Body of pancreas (tissue), 4 donors: ENCODE data around the gene KCNMB4. TPM values are rescaled to one million over a fixed set of nuclear protein-coding genes. Genes with fewer than 3 reads are reported as not detected.

Source experiments
- ATAC-seq: fragments of 150-250 bp; one replicate; pipeline ENCODE4 v1.9.1; 2016
- DNase-seq, 4 donors: peaks; one replicate each; pipeline ENCODE4 v3.0.0-alpha.2; 2019
- H3K27ac ChIP-seq, 4 donors: fragments of 200-600 bp; sonication (generic); 1 replicate in 3 of 4; 2 replicates in 1 of 4; pipeline versions ENCODE4 v1.5.1 to v1.6.1; 2016 to 2019; ENCODE audit warnings: mild to moderate bottlenecking in 1 of 4, mixed read lengths in 1 of 4, moderate library complexity in 1 of 4
- H3K27me3 ChIP-seq, 2 donors: fragments of 200-600 bp; sonication (generic); one replicate each; pipeline ENCODE4 v1.6.0; 2016; ENCODE audit warnings: mild to moderate bottlenecking in 1 of 2
- H3K36me3 ChIP-seq, 2 donors: fragments of 200-600 bp; sonication (generic); replicated peaks in 1 of 2; 2 replicates each; pipeline ENCODE4 v1.5.1; 2016; ENCODE audit warnings: low read depth in 2 of 2; ENCODE audit not compliant: insufficient read depth in 1 of 2
- H3K4me1 ChIP-seq: fragments of 200-600 bp; sonication (generic); one replicate; pipeline ENCODE4 v1.6.0; 2016
- H3K4me3 ChIP-seq, 2 donors: fragments of 200-600 bp; sonication (generic); 1 replicate in 1 of 2; 2 replicates in 1 of 2; pipeline ENCODE4 v1.5.1; 2016 to 2019
- H3K9me3 ChIP-seq, 3 donors: fragments of 200-600 bp; sonication (generic); 1 replicate in 2 of 3; 2 replicates in 1 of 3; pipeline ENCODE4 v1.5.1; 2016
- POLR2A ChIP-seq, 3 donors: fragments of 450-650 bp; IDR thresholded peaks; one replicate each; pipeline ENCODE4 v1.6.1; 2016; ENCODE audit warnings: antibody characterized with exemption in 3 of 3, mild to moderate bottlenecking in 2 of 3
- WGBS, 2 donors: methylation state at CpG; one replicate each; pipeline ENCODE4 v1.1.5; 2017; 5-methylcytosine and 5-hydroxymethylcytosine counted together
- intact Hi-C: fragments of 100-400 bp; cut with DNase I; formaldehyde crosslinking; loops from one replicate; pipeline ENCODE4 v1.15.1; 2023
- total RNA-seq, 2 donors: library from RNA; depleted of rRNA; stranded (reverse); fragments of >200 nt; gene quantifications; one replicate each; pipeline ENCODE4 v1.1.0, GENCODE V29; 2016
- TF ChIP-seq, protein P1 (sequence below), 7 experiments: fragments of 450-650 bp in 4 of 7; fragments of 200-600 bp in 3 of 7; sonication (generic) in 3 of 7; IDR thresholded peaks; one replicate each; pipeline ENCODE4 v1.5.1; 2016 to 2019; ENCODE audit warnings: antibody characterized with exemption in 7 of 7

The KCNMB4 gene
- total RNA-seq, 2 donors from 2014 or later: 0.33 to 1.6 TPM

GRCh38 chr12:70393787-70394499 lies 27.9 kb downstream of the KCNMB4 start:
- intact Hi-C loops: no loop called here
- TF ChIP-seq, protein P1, sequence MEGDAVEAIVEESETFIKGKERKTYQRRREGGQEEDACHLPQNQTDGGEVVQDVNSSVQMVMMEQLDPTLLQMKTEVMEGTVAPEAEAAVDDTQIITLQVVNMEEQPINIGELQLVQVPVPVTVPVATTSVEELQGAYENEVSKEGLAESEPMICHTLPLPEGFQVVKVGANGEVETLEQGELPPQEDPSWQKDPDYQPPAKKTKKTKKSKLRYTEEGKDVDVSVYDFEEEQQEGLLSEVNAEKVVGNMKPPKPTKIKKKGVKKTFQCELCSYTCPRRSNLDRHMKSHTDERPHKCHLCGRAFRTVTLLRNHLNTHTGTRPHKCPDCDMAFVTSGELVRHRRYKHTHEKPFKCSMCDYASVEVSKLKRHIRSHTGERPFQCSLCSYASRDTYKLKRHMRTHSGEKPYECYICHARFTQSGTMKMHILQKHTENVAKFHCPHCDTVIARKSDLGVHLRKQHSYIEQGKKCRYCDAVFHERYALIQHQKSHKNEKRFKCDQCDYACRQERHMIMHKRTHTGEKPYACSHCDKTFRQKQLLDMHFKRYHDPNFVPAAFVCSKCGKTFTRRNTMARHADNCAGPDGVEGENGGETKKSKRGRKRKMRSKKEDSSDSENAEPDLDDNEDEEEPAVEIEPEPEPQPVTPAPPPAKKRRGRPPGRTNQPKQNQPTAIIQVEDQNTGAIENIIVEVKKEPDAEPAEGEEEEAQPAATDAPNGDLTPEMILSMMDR (IDR thresholded peaks at IDR 0.05): no peak
- no peak for TF ChIP-seq POLR2A (IDR thresholded peaks at IDR 0.05)
- ATAC-seq (no peak), DNase-seq (no peak)
- Histone ChIP-seq H3K36me3 (no peaks in the 10 kb centered on the region), H3K27ac (no peak overlapping the region), H3K4me1 (no peaks in the 10 kb centered on the region), H3K4me3 (no peak overlapping the region), H3K27me3 (no peaks in the 10 kb centered on the region), H3K9me3 (no peaks in the 10 kb centered on the region)
- 47 to 51% methylated on average over 2 of the region's 2 CpGs for WGBS, 2 donors

DNA sequence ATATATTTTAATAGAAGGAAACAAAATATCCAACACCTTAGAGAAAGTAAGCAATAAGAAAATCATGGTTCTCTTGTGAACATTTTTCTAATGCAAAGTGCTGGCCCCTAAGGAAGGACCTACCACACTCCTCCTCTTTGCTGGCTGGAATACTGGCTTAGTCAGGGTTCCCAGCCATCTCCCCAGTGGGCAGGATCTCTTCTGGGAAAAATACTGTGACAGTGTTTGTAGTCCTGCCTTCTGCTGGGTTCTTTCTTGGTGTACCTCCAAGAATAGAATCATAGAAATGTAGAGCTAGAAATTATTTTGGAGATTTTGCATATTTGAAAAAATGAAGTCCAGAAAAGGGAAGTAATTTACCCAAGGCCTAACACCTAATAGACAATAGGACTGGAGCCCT lies 31.9 kb downstream of the KCNMB4 start:
- Histone ChIP-seq H3K9me3 (no peaks in the 10 kb centered on the region), H3K27ac (no peak overlapping the region), H3K4me1 (no peaks in the 10 kb centered on the region), H3K36me3 (no peaks in the 10 kb centered on the region), H3K4me3 (no peak overlapping the region), H3K27me3 (no peaks in the 10 kb centered on the region)
- intact Hi-C loops: no loop called here
- ATAC-seq (no peak), DNase-seq (no peak)
- no peak for TF ChIP-seq POLR2A (IDR thresholded peaks at IDR 0.05)
- TF ChIP-seq, protein P1 (IDR thresholded peaks at IDR 0.05): no peak

DNA sequence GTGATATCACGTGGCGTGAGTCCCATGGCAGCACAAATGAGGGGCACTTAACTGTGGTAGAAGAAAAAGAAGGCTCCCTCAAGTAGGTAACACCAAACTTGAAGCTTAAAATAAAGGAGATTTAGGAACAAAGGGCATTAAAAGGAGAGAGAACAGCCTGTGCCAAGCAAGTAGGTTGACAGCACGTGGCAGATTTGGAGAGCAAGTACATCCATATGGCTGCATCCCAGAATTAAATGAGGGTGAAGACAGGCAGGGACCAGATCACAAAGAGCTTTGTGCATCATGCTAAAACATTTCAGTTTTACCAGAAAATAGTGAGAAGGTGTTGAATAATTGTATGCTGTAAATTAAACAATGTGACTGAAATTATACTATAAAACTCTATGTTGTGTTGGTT lies 32.8 kb downstream of the KCNMB4 start:
- no peak overlapping the region for H3K27ac ChIP-seq
- no peaks in the 10 kb centered on the region for H3K27me3 ChIP-seq
- 80 to 81% methylated on average over 3 of the region's 3 CpGs for WGBS, 2 donors
- no peaks in the 10 kb centered on the region for H3K9me3 ChIP-seq
- H3K4me1 ChIP-seq: no peaks in the 10 kb centered on the region
- DNase-seq (no peak), ATAC-seq (no peak)
- H3K36me3 ChIP-seq: no peaks in the 10 kb centered on the region
- intact Hi-C loops: no loop called here
- no peak overlapping the region for H3K4me3 ChIP-seq
- TF ChIP-seq, protein P1 (IDR thresholded peaks at IDR 0.05): no peak
- TF ChIP-seq POLR2A (IDR thresholded peaks at IDR 0.05): no peak

DNA sequence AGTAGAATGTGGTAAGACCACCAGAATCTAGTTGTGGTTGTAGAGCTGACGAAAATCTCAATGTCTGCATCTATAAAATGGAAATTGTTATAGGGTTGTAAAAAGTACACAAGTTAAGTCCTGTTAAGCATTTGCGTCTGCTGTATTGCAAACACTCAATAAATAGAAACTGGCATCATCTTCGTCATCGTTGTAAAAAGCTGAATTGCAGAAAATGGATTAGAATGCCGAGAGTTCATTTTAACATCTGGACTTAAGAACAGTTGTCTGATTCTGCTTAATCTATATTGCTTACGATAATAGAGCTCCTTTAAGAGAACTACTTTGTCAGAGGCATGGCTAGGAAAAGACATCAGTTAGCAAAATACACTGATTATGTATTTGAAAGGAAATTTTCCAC lies 33.2 kb downstream of the KCNMB4 start:
- no peak for TF ChIP-seq POLR2A (IDR thresholded peaks at IDR 0.05)
- TF ChIP-seq, protein P1 (IDR thresholded peaks at IDR 0.05): no peak
- DNase-seq (no peak), ATAC-seq (no peak)
- WGBS, 2 donors: 78 to 90% methylated on average over 6 of the region's 6 CpGs
- H3K9me3 ChIP-seq: no peaks in the 10 kb centered on the region
- no peaks in the 10 kb centered on the region for H3K27me3 ChIP-seq
- no peak overlapping the region for H3K27ac ChIP-seq
- intact Hi-C loops: no loop called here
- no peaks in the 10 kb centered on the region for H3K36me3 ChIP-seq
- H3K4me1 ChIP-seq: no peaks in the 10 kb centered on the region
- H3K4me3 ChIP-seq: no peak overlapping the region

DNA sequence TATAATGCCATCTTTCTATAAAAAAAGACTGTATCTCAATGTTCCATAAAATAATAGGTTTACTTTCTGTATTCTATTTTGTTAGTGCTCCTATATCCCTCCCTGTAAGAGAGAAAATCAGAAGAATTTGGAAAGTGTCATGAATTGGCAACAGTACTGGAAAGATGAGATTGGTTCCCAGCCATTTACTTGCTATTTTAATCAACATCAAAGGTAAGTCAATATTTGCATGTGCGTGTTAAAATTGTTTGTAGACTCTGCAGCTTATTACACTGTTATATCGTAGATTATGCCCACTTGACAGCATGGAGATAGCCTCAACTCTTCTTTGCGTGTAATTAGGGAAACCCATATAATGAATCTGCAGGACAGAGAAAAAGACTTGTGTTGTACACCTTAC lies 34.0 kb downstream of the KCNMB4 start:
- Histone ChIP-seq H3K4me1 (no peaks in the 10 kb centered on the region), H3K36me3 (no peaks in the 10 kb centered on the region), H3K4me3 (no peak overlapping the region), H3K9me3 (no peaks in the 10 kb centered on the region), H3K27me3 (no peaks in the 10 kb centered on the region), H3K27ac (no peak overlapping the region)
- ATAC-seq (no peak), DNase-seq (no peak)
- TF ChIP-seq POLR2A (IDR thresholded peaks at IDR 0.05): no peak
- TF ChIP-seq, protein P1 (IDR thresholded peaks at IDR 0.05): no peak
- intact Hi-C loops: no loop called here
- WGBS, 2 donors: 31 to 32% methylated on average over 3 of the region's 3 CpGs
